Stomach (tissue), 4 donors: ENCODE measurements around the gene PTPN22.

ENCODE experiments used
- EP300 ChIP-seq: sonication (generic); formaldehyde crosslinking; IDR thresholded peaks from one replicate; pipeline ENCODE4 v1.6.1; 2017; ENCODE audit warnings: antibody characterized with exemption
- POLR2A ChIP-seq, 4 donors: fragments of 450-650 bp; IDR thresholded peaks; one replicate each; pipeline ENCODE4 v1.6.1; 2016; ENCODE audit warnings: antibody characterized with exemption in 4 of 4, control low read depth in 2 of 4, mild to moderate bottlenecking in 1 of 4, moderate library complexity in 1 of 4
- TF ChIP-seq, protein P1 (sequence below), 7 experiments: fragments of 450-650 bp in 4 of 7; fragments of 200-600 bp in 3 of 7; sonication (generic) in 3 of 7; IDR thresholded peaks; one replicate each; pipeline ENCODE4 v1.5.1; 2016 to 2019; ENCODE audit warnings: antibody characterized with exemption in 7 of 7, control low read depth in 2 of 7, mild to moderate bottlenecking in 1 of 7

- TF ChIP-seq EP300, result no peak
- TF ChIP-seq, protein P1, sequence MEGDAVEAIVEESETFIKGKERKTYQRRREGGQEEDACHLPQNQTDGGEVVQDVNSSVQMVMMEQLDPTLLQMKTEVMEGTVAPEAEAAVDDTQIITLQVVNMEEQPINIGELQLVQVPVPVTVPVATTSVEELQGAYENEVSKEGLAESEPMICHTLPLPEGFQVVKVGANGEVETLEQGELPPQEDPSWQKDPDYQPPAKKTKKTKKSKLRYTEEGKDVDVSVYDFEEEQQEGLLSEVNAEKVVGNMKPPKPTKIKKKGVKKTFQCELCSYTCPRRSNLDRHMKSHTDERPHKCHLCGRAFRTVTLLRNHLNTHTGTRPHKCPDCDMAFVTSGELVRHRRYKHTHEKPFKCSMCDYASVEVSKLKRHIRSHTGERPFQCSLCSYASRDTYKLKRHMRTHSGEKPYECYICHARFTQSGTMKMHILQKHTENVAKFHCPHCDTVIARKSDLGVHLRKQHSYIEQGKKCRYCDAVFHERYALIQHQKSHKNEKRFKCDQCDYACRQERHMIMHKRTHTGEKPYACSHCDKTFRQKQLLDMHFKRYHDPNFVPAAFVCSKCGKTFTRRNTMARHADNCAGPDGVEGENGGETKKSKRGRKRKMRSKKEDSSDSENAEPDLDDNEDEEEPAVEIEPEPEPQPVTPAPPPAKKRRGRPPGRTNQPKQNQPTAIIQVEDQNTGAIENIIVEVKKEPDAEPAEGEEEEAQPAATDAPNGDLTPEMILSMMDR (IDR thresholded peaks at IDR 0.05), result no peak
- no peak for TF ChIP-seq POLR2A (IDR thresholded peaks at IDR 0.05)
These were observed 102.5 kb downstream of the PTPN22 start for GRCh38 chr1:113768916-113769600.
